VCaP (cell line): ENCODE results near the gene METTL13.

ENCODE experiments used
- H3K27ac ChIP-seq: fragments of 450-650 bp; 2 replicates; pipeline ENCODE4 v1.5.1; 2017
- CTCF ChIP-seq: fragments of 450-650 bp; conservative IDR thresholded peaks from 2 replicates; pipeline ENCODE4 v1.5.1; 2017; ENCODE audit warnings: mild to moderate bottlenecking, moderate library complexity

METTL13 gene

GRCh38 chr1:171753685-171754352, 27.6 kb upstream of the METTL13 start:
- peak overlapping the region; percentile 21; the same call in 1 of the 2 replicates for H3K27ac ChIP-seq
- no peak for TF ChIP-seq CTCF

- no peak for TF ChIP-seq CTCF
- peak overlapping the region; percentile 21; the same call in 1 of the 2 replicates for H3K27ac ChIP-seq
Measured at GRCh38 chr1:171754353-171754705, 27.1 kb upstream of the METTL13 start.

GRCh38 chr1:171754971-171755370, 26.5 kb upstream of the METTL13 start:
- H3K27ac ChIP-seq, result no peak overlapping the region
- no peak for TF ChIP-seq CTCF

GRCh38 chr1:171756856-171757255, 24.6 kb upstream of the METTL13 start:
- no peak for TF ChIP-seq CTCF
- H3K27ac ChIP-seq, result no peak overlapping the region

GRCh38 chr1:171758011-171758410, 23.4 kb upstream of the METTL13 start:
- H3K27ac ChIP-seq, result no peak overlapping the region
- TF ChIP-seq CTCF, result no peak

- no peak for TF ChIP-seq CTCF
- no peak overlapping the region for H3K27ac ChIP-seq
Measured at GRCh38 chr1:171762143-171762563, 19.3 kb upstream of the METTL13 start.

- no peak overlapping the region for H3K27ac ChIP-seq
- no peak for TF ChIP-seq CTCF
Measured at GRCh38 chr1:171763764-171764163, 17.7 kb upstream of the METTL13 start.
